GM19043 (cell line): Measurements from ENCODE around the gene HYCC1.

Experiments used
- ATAC-seq: cut with Tn5 transposase; IDR thresholded peaks from one replicate; pipeline ENCODE4 v1.9.1; 2021; ENCODE audit warnings: low read depth; ENCODE audit not compliant: unreplicated experiment

The HYCC1 gene

DNA sequence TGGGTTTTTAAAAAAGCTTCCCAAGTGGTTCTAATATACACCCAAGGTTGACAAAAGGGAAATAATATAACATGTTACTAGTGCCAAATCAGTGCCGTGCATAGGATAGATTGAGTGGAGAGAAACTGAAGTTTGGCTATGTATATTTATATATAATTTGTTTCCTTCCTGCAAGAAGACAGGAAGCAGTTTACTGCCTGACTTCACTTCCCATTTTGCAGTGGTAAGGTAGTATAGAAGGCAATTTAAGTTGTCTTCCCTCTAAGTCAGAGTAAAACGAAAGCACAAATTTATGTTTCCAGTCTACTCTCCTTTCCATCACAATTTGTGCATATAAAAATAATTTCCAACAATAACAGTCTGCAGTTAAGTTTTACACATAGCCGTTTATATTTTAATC lies 3.4 kb upstream of the HYCC1 start:
- no peak for ATAC-seq

GRCh38 chr7:23016345-23017253 lies 2.7 kb upstream of the HYCC1 start:
- no peak for ATAC-seq

DNA sequence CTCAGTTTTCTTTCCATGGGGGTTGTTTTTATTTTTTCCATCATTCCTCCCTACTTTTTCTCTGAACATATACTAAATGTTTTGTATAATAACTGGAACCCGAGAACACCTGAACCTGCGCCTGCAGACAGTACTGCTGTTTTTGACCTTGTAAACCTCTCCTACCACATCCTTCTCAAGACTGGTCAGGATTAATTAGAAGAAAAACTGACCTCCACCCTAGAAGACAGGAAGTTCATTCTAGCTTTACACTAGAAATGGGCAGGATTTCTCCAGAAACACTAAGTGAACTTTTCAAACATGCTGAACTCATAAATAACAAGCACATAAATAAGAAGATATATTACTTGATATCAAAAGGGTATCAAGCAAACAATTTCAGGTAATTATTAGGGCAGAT lies 751 bp upstream of the HYCC1 start:
- ATAC-seq: no peak

- no peak for ATAC-seq
These were observed 819 bp downstream of the HYCC1 start for GRCh38 chr7:23012908-23013714.

DNA sequence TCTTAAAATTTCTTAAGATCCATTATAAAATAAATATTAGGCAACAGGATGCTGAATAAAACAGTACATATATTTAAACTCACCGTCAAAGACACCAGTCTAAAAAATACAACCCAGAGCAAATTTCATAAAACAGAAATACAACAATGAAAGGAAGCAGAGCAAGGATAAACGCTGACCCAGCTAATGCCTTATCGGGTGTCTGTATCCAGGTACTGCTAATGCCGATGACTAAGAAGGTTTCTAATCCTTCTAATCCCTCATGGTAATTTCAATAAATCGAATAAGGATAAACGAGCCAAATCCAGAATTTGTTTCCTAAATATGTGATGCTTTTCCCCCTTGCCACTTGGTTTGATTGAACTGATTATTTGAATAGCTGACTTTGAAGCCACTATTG lies 1.7 kb downstream of the HYCC1 start:
- no peak for ATAC-seq

GRCh38 chr7:23011222-23011924 lies 2.6 kb downstream of the HYCC1 start:
- no peak for ATAC-seq

DNA sequence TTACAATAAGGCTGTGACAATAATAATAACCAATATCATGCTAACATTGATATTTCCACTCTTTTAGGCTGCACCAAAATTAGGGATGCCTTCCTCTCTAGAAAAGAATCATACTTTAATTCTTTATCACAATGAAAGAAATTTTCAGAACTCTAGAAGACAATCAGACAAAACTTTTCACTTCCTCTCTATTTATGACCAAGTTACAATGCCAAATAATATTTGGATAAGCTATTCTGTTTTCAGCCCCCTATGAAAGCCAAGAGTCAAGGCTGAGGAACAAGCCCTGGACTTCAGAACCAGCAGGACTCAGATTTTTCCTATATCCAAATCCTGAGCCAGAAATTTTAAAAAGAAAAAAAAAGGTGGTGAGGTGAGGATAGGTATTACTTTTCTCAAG lies 4.6 kb downstream of the HYCC1 start:
- ATAC-seq: no peak

GRCh38 chr7:23004247-23004520 lies 9.7 kb downstream of the HYCC1 start:
- no peak for ATAC-seq

DNA sequence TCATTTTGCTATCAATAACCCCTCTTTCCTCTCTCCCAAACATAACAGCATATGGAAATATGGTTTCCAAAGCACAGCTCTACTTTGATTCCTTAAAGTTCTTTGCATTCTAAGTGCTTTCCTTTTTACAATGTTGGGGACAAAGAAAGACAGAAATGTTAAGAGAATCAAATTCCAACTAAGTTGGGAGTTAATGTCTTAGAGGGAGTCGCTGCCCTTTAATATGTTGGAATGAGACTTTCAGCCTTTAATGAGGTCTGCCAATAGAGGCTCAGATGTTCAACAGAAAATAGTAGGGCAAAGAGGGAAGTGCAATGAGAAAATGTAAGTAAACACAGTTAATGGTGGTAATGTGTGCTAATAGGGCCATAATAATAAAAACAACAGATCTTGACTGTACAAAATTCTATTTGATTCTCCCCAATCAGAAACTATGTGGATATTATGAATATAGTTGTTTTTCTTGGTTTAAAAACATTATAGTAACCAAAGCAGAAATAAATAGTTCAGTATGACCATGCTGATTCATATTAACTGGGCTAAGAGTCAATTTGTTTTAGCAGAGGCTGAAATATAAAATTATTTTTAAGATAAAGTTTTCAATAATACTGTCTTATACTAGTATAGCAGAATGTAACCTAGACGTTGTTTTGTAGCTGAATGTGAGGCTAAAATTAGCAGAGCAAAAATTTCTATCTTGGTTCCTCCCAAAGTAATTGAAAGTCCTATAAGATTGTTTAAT lies 10.3 kb downstream of the HYCC1 start:
- no peak for ATAC-seq

DNA sequence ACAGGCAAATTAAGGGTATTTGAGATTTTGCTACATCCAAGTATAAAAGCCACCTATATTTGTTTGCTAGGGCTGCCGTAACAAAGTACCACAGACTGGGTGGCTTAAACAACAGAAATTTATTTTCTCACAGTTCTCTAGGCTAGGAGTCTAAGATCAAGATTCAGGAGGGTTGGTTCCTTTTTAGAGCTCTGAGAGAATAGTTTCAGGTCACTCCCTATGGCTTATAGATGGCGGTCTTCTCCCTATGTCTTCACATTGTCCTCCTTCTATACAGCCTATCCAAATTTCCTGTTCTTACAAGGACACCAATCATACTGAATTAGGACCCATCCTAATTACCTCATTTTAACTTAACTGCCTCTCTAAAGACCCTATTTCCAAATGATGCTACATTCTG lies 11.2 kb downstream of the HYCC1 start:
- no peak for ATAC-seq

- ATAC-seq: no peak
These were observed 12.3 kb downstream of the HYCC1 start for GRCh38 chr7:23001610-23002009.

DNA sequence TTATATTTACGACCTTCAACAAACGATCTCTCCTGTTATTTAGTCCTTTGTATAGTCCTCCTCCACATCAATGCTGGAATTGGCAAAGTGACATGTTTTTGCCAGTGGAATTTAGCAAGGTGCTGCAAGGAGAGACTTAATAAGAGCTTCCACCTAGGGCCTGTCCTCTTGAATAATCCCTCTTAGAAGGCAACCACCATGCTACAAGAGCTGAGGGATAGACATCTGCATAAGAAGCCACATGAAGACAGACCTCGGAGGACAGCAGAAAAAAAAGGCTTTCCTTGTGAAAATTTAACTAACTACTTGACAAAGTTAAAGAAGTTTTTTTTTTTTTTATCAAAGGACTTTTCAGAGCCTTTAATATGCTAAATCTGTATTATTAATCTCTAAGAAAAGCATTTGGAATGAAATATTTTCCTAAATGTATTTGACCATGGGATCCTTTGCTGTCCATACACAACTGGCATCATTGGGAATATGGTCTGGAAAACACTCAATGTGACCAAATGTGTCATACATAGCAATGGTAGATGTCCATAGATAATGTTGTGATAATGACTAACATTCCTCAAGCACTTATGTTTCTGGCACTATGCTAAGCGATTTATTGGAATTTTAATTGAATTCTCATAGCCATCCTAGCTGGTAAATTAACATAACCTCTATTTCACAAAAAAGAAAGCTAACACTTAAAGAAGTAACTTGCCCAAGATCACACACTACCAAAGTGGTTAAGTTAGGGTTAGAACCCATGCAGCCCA lies 13.2 kb downstream of the HYCC1 start:
- ATAC-seq: no peak

DNA sequence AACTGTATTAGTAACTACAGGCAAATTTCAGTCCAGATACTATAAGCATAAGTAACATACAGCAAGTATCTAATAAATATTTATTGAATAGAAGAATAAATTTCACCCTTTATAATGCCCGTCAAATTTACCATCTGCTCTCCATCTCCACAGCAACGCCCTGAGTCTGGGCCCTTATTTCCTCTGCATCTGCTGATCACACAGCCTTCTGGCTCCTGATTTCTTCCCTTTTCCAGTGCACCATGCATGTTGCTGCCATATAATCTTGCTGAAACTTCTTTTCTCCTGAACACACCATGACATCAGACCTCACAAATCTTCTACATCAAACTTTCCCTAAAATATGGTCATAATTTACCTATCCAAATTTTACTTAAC lies 15.4 kb downstream of the HYCC1 start:
- ATAC-seq: no peak

DNA sequence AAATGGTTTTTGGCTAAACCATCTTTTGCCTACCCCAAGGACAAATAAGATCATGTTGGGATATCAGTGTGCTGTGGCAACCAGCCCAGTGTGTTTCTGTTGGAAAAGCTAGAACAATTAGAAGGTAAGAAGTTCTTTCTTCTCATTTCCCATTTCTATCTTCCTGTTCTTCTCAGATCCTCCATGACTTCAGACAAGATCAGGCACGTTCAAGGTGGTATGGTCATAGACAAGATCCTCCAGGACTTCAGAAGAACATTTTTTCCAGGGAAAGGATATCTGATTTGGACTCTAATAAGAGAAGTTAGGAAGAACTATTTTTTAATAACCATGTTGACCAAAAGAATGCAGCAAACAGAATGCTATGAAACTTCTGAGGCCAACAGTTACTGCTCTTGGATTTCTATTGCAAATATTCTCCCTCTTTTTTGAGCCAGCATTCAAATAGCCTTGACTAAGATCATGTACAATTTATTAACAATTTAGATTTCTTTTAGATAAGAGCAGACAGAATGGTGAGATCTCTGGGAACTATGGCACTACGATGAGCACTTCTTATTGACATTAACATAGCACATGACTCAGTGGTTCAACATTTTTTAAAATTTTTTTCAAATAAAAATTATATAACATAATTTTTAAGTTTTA lies 15.9 kb downstream of the HYCC1 start:
- no peak for ATAC-seq

- no peak for ATAC-seq
These were observed 17.5 kb downstream of the HYCC1 start for GRCh38 chr7:22996470-22996869.

- no peak for ATAC-seq
These were observed 18.9 kb downstream of the HYCC1 start for GRCh38 chr7:22995011-22995410.

DNA sequence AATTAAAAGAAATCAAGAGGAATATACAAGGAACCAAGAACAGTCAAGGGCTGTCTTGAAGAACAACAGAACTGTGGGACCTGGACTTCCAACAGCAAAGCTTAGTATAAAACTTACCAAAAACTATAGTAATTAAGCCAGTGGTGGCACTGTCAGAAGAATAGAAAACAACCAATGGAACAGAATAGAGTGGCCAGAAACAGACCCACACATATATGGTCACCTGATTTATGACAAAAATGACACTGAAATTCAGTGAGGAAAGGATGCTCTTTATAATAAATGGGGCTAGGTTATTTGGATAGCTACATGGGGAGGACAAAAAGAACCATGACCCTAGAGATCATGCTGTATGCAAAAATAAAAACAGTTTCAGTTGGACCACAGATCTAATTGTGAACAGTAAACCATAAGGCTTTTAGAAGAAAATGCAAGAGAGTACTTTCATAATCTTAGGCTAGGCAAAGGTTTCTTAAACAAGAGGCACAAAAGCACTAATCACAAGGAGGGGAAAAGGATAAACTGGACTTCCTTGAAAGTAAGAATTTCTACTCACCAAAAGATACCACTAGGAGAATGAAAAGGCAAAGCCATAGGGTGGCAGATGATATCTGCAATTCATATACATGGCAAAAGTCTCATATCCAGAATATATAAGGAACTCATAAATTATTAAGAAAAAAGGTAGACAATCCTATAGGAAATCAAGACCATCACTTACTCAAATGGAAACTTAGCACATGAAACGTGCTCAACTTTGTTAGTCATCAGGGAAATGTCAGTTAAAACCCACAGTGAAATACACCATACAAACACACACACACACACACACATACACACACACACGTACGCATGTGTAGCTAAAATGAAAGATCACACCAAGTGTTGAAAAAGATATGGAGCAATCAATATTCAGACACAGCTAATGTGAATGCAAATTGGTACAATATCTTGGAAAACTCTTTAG lies 20.8 kb downstream of the HYCC1 start:
- ATAC-seq: peak; percentile 87

DNA sequence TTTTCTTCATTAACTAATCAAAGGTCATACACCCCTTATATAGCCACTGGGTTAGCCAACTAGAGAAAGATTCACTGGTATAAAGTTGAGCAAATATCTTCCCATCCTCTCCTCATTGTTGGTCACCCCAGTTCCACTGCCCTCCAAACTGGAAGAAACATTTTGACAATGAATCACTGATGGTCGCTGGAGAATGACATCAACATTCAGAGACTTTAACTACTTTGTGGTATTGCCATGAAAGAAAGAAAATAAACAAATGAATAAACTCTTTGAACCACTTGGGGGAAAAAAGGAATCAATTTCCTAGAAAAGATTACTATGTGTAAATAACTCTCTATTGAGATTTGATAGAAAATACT lies 23.4 kb downstream of the HYCC1 start:
- no peak for ATAC-seq
